Kidney (tissue), 14 donors: ENCODE results near the gene SMCR8. TPM values are rescaled to one million over a fixed set of nuclear protein-coding genes. Genes with fewer than 3 reads are reported as not detected.
A peak's percentile ranks its signal among the peaks of the same experiment; 100 is the strongest.

Source experiments
- DNase-seq, 5 donors: peaks; one replicate each; pipeline ENCODE4 v3.0.0-alpha.2; 2013 to 2020
- FAIRE-seq: peaks from 2 replicates; lab custom pipeline; 2012; peaks lifted over from hg19 to GRCh38; lab: Jason Lieb, UNC
- H3K27ac ChIP-seq, 2 donors: one replicate each; pipeline ENCODE4 v1.7.0; 2013; ENCODE audit warnings: low read depth in 2 of 2, low read length in 2 of 2, inconsistent platforms in 1 of 2
- H3K27me3 ChIP-seq: one replicate; pipeline ENCODE4 v1.7.1; 2013; ENCODE audit warnings: low read length, inconsistent platforms; ENCODE audit not compliant: control insufficient read depth, insufficient read depth
- H3K36me3 ChIP-seq, 3 donors: one replicate each; pipeline versions ENCODE4 v1.7.0 to v1.7.1; 2013; ENCODE audit warnings: low read length in 3 of 3, control low read depth in 1 of 3, inconsistent platforms in 1 of 3; ENCODE audit not compliant: insufficient read depth in 3 of 3, control insufficient read depth in 2 of 3
- H3K4me1 ChIP-seq, 3 donors: one replicate each; pipeline versions ENCODE4 v1.7.0 to v1.7.1; 2013; ENCODE audit warnings: low read length in 3 of 3, inconsistent platforms in 1 of 3, low read depth in 1 of 3; ENCODE audit not compliant: control insufficient read depth in 2 of 3, insufficient read depth in 2 of 3
- H3K4me3 ChIP-seq, 3 donors: one replicate each; pipeline versions ENCODE4 v1.7.0 to v1.8.1; 2013; ENCODE audit warnings: low read length in 3 of 3, control low read depth in 1 of 3, inconsistent platforms in 1 of 3
- H3K9ac ChIP-seq, 3 donors: one replicate each; pipeline versions ENCODE4 v1.7.0 to v1.7.1; 2013; ENCODE audit warnings: low read length in 3 of 3, control low read depth in 1 of 3, inconsistent platforms in 1 of 3
- H3K9me3 ChIP-seq, 3 donors: one replicate each; pipeline versions ENCODE4 v1.7.0 to v1.7.1; 2013; ENCODE audit warnings: low read length in 3 of 3, control low read depth in 1 of 3, inconsistent platforms in 1 of 3; ENCODE audit not compliant: control insufficient read depth in 2 of 3, insufficient read depth in 1 of 3
- CTCF ChIP-seq: IDR thresholded peaks from 3 replicates; pipeline ENCODE4 v1.5.1; 2012; ENCODE audit warnings: mild to moderate bottlenecking, moderate library complexity, borderline replicate concordance; ENCODE audit not compliant: insufficient read depth; ENCODE audit errors: extremely low read depth
- intact Hi-C: fragments of 100-400 bp; cut with DNase I; formaldehyde crosslinking; loops from one replicate; pipeline ENCODE4 v1.11.1; 2022
- polyA plus RNA-seq: library from polyadenylated mRNA; stranded (reverse); fragments of 350-450 nt; fragmentation: Illumina TruSeq; extraction: RNeasy Lipid Tissue Mini Kit (QIAGEN cat#74804); gene quantifications from one replicate; pipeline ENCODE4 v1.2.3, GENCODE V29; 2014; ENCODE audit warnings: low read depth, low replicate concordance; ENCODE audit not compliant: insufficient read depth
- total RNA-seq: library from RNA; stranded (reverse); fragmentation: NEBNext Ultra II Directional; extraction: Animal tissue kit (Norgen Biotek cat#: 25700); gene quantifications from one replicate; pipeline ENCODE4 v1.2.1, GENCODE V29; 2021
- donor health status: control.
- donor health status: control.
- donor health status: control.
- donor health status: control.
- donor health status: control.
- donor health status: DM: yes; HTN: yes; CAD: no.
- donor health status: Normal renal cell carcinoma (clear cell type).

The SMCR8 gene
- total and polyA plus RNA-seq, 2 donors from 2014 or later, result 3.1 to 22.4 TPM

GRCh38 chr17:18267927-18268711 is 47.0 kb upstream of the SMCR8 start:
- no peak overlapping the region for H3K9ac ChIP-seq
- H3K4me3 ChIP-seq, result no peak overlapping the region
- intact Hi-C loops, result no loop called here
- H3K4me1 ChIP-seq, result no peaks in the 10 kb centered on the region
- TF ChIP-seq CTCF, result no peak
- peaks cover 2 to 25% (median 8%) of the 10 kb centered on the region in 3 donors for H3K36me3 ChIP-seq
- no peaks in the 10 kb centered on the region for H3K9me3 ChIP-seq
- DNase-seq (peak in 4 of 5 donors; percentile 31 to 63 (median 44)), FAIRE-seq (no peak)
- H3K27me3 ChIP-seq, result no peaks in the 10 kb centered on the region
- H3K27ac ChIP-seq, result no peak overlapping the region

GRCh38 chr17:18270046-18270931 is 44.8 kb upstream of the SMCR8 start:
- no peak overlapping the region for H3K9ac ChIP-seq

GRCh38 chr17:18277076-18277475 is 38.0 kb upstream of the SMCR8 start:
- no peak for DNase-seq
- Histone ChIP-seq H3K27me3 (no peaks in the 10 kb centered on the region), H3K4me3 (no peak overlapping the region), H3K9me3 (no peaks in the 10 kb centered on the region), H3K36me3 (peaks cover 5 to 31% (median 25%) of the 10 kb centered on the region in 3 donors), H3K27ac (no peak overlapping the region), H3K9ac (no peak overlapping the region), H3K4me1 (no peaks in the 10 kb centered on the region)
- intact Hi-C loops, result no loop called here
- FAIRE-seq, result no peak
- TF ChIP-seq CTCF, result no peak

More at GRCh38 chr17:18270046-18270931, 44.8 kb upstream of the SMCR8 start:
- TF ChIP-seq CTCF, result no peak
- no peaks in the 10 kb centered on the region for H3K9me3 ChIP-seq
- H3K4me1 ChIP-seq, result no peaks in the 10 kb centered on the region
- DNase-seq (no peak), FAIRE-seq (no peak)
- H3K4me3 ChIP-seq, result no peak overlapping the region
- peaks cover 3 to 10% (median 4%) of the 10 kb centered on the region in 3 donors for H3K36me3 ChIP-seq
- H3K27ac ChIP-seq, result no peak overlapping the region
- intact Hi-C loops, result no loop called here
- H3K27me3 ChIP-seq, result no peaks in the 10 kb centered on the region
